SK-N-SH (cell line): ENCODE results near the gene PIGL.
"Not testable (repeated sequence)": the region's sequence is repeated elsewhere in the genome, so short reads cannot be mapped to it uniquely, and the experiment has no call there.

Experiments
- CHD2 ChIP-seq: fragments of 150-350 bp; IDR thresholded peaks from 2 replicates; pipeline ENCODE4 v1.6.1; 2018; ENCODE audit warnings: low read length; ENCODE audit not compliant: partially characterized antibody
- EP300 ChIP-seq, 2 experiments: IDR thresholded peaks; 2 replicates each; pipeline versions ENCODE4 v1.4.0 to v1.6.1; 2012; ENCODE audit warnings: borderline replicate concordance in 1 of 2, low read depth in 1 of 2, low read length in 1 of 2
- FOXM1 ChIP-seq: IDR thresholded peaks from 2 replicates; pipeline ENCODE4 v1.4.0; 2012; ENCODE audit warnings: low read depth, mild to moderate bottlenecking
- GABPA ChIP-seq: IDR thresholded peaks from 2 replicates; pipeline ENCODE4 v1.4.0; 2012; ENCODE audit warnings: low read depth, mild to moderate bottlenecking
- POLR2AphosphoS5 ChIP-seq: IDR thresholded peaks from 2 replicates; pipeline ENCODE4 v1.6.1; 2012; ENCODE audit warnings: low read depth, low read length
- RCOR1 ChIP-seq: fragments of 150-350 bp; IDR thresholded peaks from 2 replicates; pipeline ENCODE4 v1.6.1; 2017; ENCODE audit warnings: antibody characterized with exemption, low read length
- SMC3 ChIP-seq: IDR thresholded peaks from 2 replicates; pipeline ENCODE4 v1.6.1; 2012; ENCODE audit warnings: low read depth, low read length, improper control_type of control experiment
- TAF1 ChIP-seq: IDR thresholded peaks from 2 replicates; pipeline ENCODE4 v1.6.1; 2012; ENCODE audit warnings: low read depth, mild to moderate bottlenecking, low read length, moderate library complexity, borderline replicate concordance
- TF ChIP-seq, protein P1 (sequence below): fragments of 200-600 bp; sonication (generic); IDR thresholded peaks from 2 replicates; pipeline ENCODE4 v1.6.1; 2017; ENCODE audit warnings: antibody characterized with exemption, mild to moderate bottlenecking, moderate library complexity
- TF ChIP-seq, protein P2 (sequence below): IDR thresholded peaks from 2 replicates; pipeline ENCODE4 v1.6.1; 2012; ENCODE audit warnings: mild to moderate bottlenecking, low read depth, low read length, moderate library complexity
- TF ChIP-seq, protein P3 (sequence below): fragments of 150-350 bp; IDR thresholded peaks from 2 replicates; pipeline ENCODE4 v1.6.1; 2017; ENCODE audit warnings: antibody characterized with exemption, low read length, low read depth, borderline replicate concordance

DNA sequence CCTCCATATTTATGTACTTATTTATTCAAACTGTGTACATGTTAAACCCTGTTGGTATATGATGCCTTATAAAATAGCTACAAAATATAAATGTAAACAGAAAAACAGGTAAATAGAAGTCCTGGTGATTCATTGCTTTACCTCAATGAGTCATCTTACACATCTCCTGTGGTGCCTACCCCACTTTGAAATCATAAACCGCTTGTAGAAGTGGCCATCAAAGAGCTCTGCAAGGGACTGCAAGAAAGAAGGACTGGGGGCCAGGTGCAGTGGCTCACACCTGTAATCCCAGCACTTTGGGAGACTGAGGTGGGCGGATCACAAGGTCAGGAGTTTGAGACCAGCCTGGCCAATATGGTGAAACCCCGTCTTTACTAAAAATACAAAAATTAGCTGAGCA is 79.1 kb downstream of the PIGL start:
- not testable (repeated sequence) for TF ChIP-seq RCOR1; FOXM1; SMC3; GABPA; CHD2; EP300 (IDR thresholded peaks at IDR 0.05; ENCODE audit: borderline replicate concordance in 1 of 2, low read depth in 1 of 2, low read length in 1 of 2); TAF1; POLR2AphosphoS5
- TF ChIP-seq, protein P1, sequence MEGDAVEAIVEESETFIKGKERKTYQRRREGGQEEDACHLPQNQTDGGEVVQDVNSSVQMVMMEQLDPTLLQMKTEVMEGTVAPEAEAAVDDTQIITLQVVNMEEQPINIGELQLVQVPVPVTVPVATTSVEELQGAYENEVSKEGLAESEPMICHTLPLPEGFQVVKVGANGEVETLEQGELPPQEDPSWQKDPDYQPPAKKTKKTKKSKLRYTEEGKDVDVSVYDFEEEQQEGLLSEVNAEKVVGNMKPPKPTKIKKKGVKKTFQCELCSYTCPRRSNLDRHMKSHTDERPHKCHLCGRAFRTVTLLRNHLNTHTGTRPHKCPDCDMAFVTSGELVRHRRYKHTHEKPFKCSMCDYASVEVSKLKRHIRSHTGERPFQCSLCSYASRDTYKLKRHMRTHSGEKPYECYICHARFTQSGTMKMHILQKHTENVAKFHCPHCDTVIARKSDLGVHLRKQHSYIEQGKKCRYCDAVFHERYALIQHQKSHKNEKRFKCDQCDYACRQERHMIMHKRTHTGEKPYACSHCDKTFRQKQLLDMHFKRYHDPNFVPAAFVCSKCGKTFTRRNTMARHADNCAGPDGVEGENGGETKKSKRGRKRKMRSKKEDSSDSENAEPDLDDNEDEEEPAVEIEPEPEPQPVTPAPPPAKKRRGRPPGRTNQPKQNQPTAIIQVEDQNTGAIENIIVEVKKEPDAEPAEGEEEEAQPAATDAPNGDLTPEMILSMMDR, result not testable (repeated sequence)
- TF ChIP-seq, protein P2, sequence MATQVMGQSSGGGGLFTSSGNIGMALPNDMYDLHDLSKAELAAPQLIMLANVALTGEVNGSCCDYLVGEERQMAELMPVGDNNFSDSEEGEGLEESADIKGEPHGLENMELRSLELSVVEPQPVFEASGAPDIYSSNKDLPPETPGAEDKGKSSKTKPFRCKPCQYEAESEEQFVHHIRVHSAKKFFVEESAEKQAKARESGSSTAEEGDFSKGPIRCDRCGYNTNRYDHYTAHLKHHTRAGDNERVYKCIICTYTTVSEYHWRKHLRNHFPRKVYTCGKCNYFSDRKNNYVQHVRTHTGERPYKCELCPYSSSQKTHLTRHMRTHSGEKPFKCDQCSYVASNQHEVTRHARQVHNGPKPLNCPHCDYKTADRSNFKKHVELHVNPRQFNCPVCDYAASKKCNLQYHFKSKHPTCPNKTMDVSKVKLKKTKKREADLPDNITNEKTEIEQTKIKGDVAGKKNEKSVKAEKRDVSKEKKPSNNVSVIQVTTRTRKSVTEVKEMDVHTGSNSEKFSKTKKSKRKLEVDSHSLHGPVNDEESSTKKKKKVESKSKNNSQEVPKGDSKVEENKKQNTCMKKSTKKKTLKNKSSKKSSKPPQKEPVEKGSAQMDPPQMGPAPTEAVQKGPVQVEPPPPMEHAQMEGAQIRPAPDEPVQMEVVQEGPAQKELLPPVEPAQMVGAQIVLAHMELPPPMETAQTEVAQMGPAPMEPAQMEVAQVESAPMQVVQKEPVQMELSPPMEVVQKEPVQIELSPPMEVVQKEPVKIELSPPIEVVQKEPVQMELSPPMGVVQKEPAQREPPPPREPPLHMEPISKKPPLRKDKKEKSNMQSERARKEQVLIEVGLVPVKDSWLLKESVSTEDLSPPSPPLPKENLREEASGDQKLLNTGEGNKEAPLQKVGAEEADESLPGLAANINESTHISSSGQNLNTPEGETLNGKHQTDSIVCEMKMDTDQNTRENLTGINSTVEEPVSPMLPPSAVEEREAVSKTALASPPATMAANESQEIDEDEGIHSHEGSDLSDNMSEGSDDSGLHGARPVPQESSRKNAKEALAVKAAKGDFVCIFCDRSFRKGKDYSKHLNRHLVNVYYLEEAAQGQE, result not testable (repeated sequence)
- TF ChIP-seq, protein P3, sequence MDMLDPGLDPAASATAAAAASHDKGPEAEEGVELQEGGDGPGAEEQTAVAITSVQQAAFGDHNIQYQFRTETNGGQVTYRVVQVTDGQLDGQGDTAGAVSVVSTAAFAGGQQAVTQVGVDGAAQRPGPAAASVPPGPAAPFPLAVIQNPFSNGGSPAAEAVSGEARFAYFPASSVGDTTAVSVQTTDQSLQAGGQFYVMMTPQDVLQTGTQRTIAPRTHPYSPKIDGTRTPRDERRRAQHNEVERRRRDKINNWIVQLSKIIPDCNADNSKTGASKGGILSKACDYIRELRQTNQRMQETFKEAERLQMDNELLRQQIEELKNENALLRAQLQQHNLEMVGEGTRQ, result not testable (repeated sequence)
